Regular cardiac myocyte (primary cell): Measurements from ENCODE around the gene FAM131C. TPM values are rescaled to one million over a fixed set of nuclear protein-coding genes. Genes with fewer than 3 reads are reported as not detected.

Experiments used
- total RNA-seq: library from RNA; depleted of rRNA; stranded (reverse); fragments of >200 nt; gene quantifications from 2 replicates; pipeline ENCODE4 v1.2.3, GENCODE V29; 2014

The FAM131C gene
- 0.28 TPM in 1 of 2 replicates, not detected in the other for total RNA-seq

GRCh38 chr1:16073490-16074119, at the start of gene FAM131C:
TSS of gene FAM131C (minus strand) at chr1:16073651. CDS start at chr1:16073442, 209 bp downstream.

GRCh38 chr1:16043521-16043920, 29.9 kb downstream of the FAM131C start, which contains the start of gene CLCNKB:
TSS of gene CLCNKB (plus strand) at chr1:16043782. CDS start at chr1:16044493, 711 bp downstream.

GRCh38 chr1:16021681-16022080, 51.8 kb downstream of the FAM131C start, which contains the start of gene CLCNKA:
TSS of gene CLCNKA (plus strand) at chr1:16022036. CDS start at chr1:16022620, 584 bp downstream.

GRCh38 chr1:16017461-16018303, 55.8 kb downstream of the FAM131C start, which contains the start of gene HSPB7:
TSS of gene HSPB7 (minus strand) at chr1:16018043. CDS start at chr1:16017963, 80 bp downstream.

Other genes starting within 250 kb of the FAM131C start
- gene SPEN, start 225.9 kb downstream of the FAM131C start, total RNA-seq: 16.9 and 17.8 TPM in 2 replicates
- gene ZBTB17, start 97.5 kb downstream of the FAM131C start, total RNA-seq: 36.9 and 42.8 TPM in 2 replicates
- not detected in 2 replicates for gene SRARP, start 69.4 kb downstream of the FAM131C start, total RNA-seq
- 3.3 and 10.7 TPM in 2 replicates for gene HSPB7, start 55.6 kb downstream of the FAM131C start, total RNA-seq
- gene CLCNKA, start 51.6 kb downstream of the FAM131C start, total RNA-seq: not detected in 2 replicates
- under 0.01 TPM in 1 of 2 replicates, not detected in the other for gene CLCNKB, start 29.9 kb downstream of the FAM131C start, total RNA-seq
- gene EPHA2, start 82.4 kb upstream of the FAM131C start, total RNA-seq: 33.5 and 103 TPM in 2 replicates
- gene ARHGEF19, start 139.0 kb upstream of the FAM131C start, total RNA-seq: 5.4 and 6.2 TPM in 2 replicates
- gene CPLANE2, start 163.5 kb upstream of the FAM131C start, total RNA-seq: 7.3 and 8.7 TPM in 2 replicates